D721Med (cell line): Measurements from ENCODE around the gene SMTNL1.

Source experiments
- DNase-seq: peaks from one replicate; pipeline ENCODE4 v3.0.0; 2011; ENCODE audit warnings: low spot score; ENCODE audit not compliant: insufficient read length
- FAIRE-seq: peaks from 2 replicates; lab custom pipeline; 2011; peaks lifted over from hg19 to GRCh38; lab: Jason Lieb, UNC
- TF ChIP-seq, protein P1 (sequence below): IDR thresholded peaks from 2 replicates; pipeline ENCODE4 v1.5.1; 2012; ENCODE audit warnings: mild to moderate bottlenecking, control low read depth; ENCODE audit not compliant: insufficient read depth; ENCODE audit errors: missing control alignments

SMTNL1 gene

DNA sequence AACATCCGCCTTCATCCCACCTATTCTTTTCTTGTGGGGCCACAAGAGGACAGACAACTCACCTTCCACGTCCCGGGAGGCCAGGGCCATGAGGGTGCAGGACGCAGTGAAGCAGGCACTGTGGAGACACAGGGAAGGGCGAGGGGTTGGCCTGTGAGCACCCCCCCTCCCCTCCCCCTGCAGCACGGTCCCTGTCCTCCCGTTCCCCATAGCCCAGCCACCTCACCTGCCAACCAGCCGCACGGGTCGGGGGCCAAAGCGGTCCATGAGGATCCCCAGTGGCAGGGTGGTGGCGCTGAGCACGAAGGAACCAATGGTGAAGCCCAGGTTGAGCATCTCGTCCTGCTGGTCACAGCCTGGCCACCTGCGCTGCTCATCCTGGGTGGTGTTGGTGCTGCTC, 36.5 kb upstream of the SMTNL1 start:
- FAIRE-seq, result no peak
- no peak for DNase-seq

DNA sequence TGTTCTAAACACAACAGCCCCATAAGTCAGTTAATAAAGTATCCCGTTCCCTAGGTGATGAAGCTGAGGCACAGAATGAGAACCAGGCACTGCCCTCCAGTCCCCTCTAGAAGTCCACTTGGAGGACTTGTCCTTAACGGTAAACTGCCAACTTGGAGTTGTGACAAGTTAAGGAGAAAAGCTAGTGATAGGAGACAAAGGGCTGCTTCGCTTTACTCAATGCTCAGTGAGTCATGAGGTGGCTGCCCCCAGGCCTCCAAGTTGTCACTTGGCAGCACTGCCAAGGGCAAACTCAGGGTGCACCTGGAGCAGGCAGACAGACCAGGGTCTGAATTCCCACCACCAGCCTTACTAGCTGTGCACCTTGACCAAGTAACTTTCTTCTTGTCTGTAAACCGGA, 35.4 kb upstream of the SMTNL1 start:
- TF ChIP-seq, protein P1, sequence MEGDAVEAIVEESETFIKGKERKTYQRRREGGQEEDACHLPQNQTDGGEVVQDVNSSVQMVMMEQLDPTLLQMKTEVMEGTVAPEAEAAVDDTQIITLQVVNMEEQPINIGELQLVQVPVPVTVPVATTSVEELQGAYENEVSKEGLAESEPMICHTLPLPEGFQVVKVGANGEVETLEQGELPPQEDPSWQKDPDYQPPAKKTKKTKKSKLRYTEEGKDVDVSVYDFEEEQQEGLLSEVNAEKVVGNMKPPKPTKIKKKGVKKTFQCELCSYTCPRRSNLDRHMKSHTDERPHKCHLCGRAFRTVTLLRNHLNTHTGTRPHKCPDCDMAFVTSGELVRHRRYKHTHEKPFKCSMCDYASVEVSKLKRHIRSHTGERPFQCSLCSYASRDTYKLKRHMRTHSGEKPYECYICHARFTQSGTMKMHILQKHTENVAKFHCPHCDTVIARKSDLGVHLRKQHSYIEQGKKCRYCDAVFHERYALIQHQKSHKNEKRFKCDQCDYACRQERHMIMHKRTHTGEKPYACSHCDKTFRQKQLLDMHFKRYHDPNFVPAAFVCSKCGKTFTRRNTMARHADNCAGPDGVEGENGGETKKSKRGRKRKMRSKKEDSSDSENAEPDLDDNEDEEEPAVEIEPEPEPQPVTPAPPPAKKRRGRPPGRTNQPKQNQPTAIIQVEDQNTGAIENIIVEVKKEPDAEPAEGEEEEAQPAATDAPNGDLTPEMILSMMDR, result no peak
- DNase-seq (no peak), FAIRE-seq (no peak)

More for the DNA sequence above, 36.5 kb upstream of the SMTNL1 start:
- TF ChIP-seq, protein P1, result no peak

DNA sequence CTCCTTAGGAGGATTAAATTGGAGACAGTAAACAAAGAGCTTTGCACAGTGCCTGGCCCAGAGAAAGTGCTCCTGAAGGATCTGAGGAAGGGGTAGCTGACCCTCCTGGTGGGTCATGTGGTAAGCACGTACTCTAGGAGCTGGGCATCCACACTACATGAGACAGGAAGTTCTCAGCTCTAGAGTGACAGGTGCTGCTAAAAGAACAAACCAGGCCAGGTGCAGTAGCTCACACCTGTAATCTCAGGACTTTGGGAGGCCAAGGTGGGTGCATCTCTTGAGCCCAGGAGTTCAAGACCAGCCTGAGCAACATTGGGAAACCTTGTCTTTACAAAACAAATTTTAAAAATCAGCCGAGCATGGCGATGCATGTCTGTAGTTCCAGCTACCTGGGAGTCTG, 35.0 kb upstream of the SMTNL1 start:
- TF ChIP-seq, protein P1, result no peak
- DNase-seq, result no peak
- FAIRE-seq, result no peak

DNA sequence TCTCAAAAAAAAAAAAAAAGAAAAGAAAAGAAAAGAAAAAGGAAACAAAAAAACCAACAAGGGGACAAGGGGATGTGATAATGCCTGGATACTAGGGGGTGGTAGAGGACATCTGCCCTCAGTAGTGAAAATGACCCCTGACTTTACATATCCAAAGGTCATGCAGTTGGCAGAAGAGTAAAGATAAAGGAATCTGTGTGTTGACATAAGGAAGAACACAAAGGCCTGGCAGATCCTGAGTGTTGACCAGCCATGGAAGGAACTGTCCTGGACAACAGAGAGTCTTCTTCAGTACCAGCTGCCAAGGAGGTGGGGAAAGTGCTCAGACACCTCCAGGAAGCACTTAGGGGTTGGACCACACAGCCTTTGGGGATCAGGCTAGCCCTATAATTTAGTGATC, 34.5 kb upstream of the SMTNL1 start:
- TF ChIP-seq, protein P1, result no peak
- no peak for DNase-seq
- FAIRE-seq, result no peak

DNA sequence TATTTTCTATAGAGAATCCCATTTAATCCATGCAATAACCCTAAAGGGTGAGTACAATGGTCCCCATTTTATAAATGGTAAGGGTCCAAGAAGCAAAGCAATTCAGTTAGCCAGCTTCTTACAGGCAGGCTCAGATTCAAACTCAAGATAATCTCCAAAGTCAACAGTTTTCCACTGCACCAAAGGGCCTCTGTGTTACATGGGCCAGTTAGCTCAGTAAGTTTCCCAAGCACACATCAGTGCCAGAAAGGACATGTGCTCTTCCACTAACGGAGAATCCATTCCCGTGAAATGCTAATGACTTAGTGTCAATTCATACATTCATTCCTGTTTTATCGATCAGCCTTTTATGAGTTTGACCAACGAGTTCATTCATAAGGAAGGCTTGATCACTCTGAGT, 32.9 kb upstream of the SMTNL1 start:
- TF ChIP-seq, protein P1, result no peak
- FAIRE-seq, result no peak
- no peak for DNase-seq

DNA sequence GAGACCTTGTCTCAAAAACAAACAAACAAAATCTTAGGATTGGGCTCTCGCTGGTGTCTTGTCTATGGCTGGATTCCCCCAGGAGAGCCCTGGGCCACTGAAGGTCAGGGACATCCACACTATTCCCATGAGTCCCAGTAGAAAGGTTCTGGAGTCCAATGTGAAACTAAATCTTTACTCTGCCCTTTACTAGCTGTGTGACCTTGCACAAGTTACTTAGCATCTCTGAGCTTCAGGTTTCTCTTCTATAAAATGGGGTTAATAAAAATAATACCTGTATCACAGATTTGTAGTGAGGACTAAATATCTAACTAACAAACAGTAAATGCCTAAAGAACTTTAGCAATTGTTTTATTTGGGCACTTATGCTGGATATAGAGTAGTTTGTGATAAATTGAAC, 30.9 kb upstream of the SMTNL1 start:
- DNase-seq, result no peak
- TF ChIP-seq, protein P1, result no peak
- FAIRE-seq, result no peak

DNA sequence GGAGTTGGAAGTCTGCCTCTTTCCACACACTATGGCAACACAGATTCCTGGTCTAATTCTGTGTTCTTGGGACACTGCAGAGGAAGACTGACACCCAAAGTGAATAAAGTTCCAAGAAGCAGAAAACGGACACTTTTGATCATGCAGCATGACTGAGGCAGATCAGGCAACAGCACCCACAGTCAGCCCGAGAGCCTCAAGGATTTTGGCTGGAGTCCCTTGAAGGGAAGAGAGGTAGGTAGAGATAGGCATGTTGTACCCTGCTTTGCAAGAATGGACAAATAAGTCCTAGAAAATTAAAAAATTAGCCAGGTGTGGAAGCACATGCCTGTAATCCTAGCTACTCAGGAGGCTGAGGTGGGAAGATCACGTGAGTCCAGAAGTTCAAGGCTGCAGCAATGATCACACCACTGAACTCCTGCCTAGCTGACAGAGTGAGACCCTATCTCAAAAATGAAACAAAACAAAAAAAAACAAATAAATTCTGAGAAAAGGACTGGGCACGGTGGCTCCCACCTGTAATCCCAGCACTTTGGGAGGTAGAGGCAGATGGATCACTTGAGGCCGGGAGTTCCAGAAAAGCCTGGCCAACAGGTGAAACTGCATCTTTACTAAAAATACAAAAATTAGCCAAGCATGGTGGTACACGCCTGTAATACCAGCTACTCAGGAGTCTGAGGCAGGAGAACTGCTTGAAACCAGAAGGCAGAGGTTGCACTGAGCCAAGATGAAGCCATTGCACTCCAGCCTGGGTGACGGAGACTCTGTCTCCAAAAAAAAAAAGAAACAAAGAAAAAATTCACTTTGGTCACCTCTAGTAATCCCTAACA, 28.8 kb upstream of the SMTNL1 start:
- DNase-seq (no peak), FAIRE-seq (no peak)
- TF ChIP-seq, protein P1, result no peak
